Measurements from ENCODE around the gene FANCE. TPM values are rescaled to one million over a fixed set of nuclear protein-coding genes. Genes with fewer than 3 reads are reported as not detected.
A peak's percentile ranks its signal among the peaks of the same experiment; 100 is the strongest.

FANCE gene
- total RNA-seq, 1 donor from 2014 or later: 9.3 TPM

- no peak for TF ChIP-seq CTCF (IDR thresholded peaks at IDR 0.05)
- no peak for TF ChIP-seq EZH2phosphoT487 (IDR thresholded peaks at IDR 0.05)
- TF ChIP-seq EZH2 (IDR thresholded peaks at IDR 0.05): no peak
- Mint-ChIP-seq H3K4me1 (peaks cover 16% of the 10 kb centered on the region), H3K9me3 (no peaks in the 10 kb centered on the region), H3K36me3 (peaks cover 4% of the 10 kb centered on the region), H3K4me3 (no peak overlapping the region), H3K27me3 (ENCODE audit: insufficient read depth, low read depth) (peaks cover 4% of the 10 kb centered on the region), H3K27ac (peak overlapping the region; percentile 82)
- Histone ChIP-seq H3K9ac (no peak overlapping the region), H3K9me3 (ENCODE audit: low read depth) (no peaks in the 10 kb centered on the region), H4K20me1 (ENCODE audit: low read depth) (peaks cover 8% of the 10 kb centered on the region), H3K4me3 (no peak overlapping the region), H3K36me3 (no peaks in the 10 kb centered on the region), H3K27me3 (no peaks in the 10 kb centered on the region), H3F3A (ENCODE audit: low read depth) (peaks cover 20% of the 10 kb centered on the region), H3K79me2 (ENCODE audit: low read depth) (no peaks in the 10 kb centered on the region), H2AFZ (replicated peaks) (no peak overlapping the region), H3K4me1 (peaks cover 11% of the 10 kb centered on the region), H3K27ac (no peak overlapping the region), H3K4me2 (no peak overlapping the region)
- no peak for DNase-seq (ENCODE audit: low spot score)
Measured at GRCh38 chr6:35480176-35480575, 28.0 kb downstream of the FANCE start.

DNA sequence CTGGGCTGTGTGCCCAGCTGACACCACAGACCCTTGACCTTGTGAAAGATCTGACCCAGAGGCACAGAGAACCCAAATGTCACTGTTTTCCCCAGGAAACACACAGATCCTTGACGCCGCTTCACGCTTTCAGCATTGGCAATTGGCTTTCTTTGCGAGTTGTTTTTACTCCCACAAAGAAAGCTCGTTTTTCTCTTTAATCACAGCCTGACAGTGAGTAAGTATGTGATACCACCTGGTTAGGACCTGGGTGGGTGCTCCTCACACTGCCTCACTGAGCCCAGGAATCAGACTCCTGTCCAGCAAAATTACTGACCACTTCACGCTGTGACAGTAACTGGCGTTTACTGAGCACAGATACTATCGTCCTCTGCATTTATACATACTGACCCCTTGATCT lies 29.1 kb downstream of the FANCE start:
- H3K4me3 Mint-ChIP-seq: peak overlapping the region; percentile 36
- H4K20me1 ChIP-seq (ENCODE audit: low read depth): peaks cover 11% of the 10 kb centered on the region
- H3K27me3 Mint-ChIP-seq (ENCODE audit: insufficient read depth, low read depth): peaks cover 4% of the 10 kb centered on the region

GRCh38 chr6:35483062-35483461 lies 30.9 kb downstream of the FANCE start:
- Mint-ChIP-seq H3K36me3 (peaks cover 2% of the 10 kb centered on the region), H3K9me3 (no peaks in the 10 kb centered on the region), H3K4me1 (peaks cover 19% of the 10 kb centered on the region), H3K27me3 (ENCODE audit: insufficient read depth, low read depth) (peaks cover 4% of the 10 kb centered on the region), H3K4me3 (peak overlapping the region; percentile 16), H3K27ac (peak overlapping the region; percentile 86)
- Histone ChIP-seq H3K27me3 (no peaks in the 10 kb centered on the region), H4K20me1 (ENCODE audit: low read depth) (peaks cover 16% of the 10 kb centered on the region), H2AFZ (replicated peaks) (no peak overlapping the region), H3K4me2 (no peak overlapping the region), H3K9me3 (ENCODE audit: low read depth) (no peaks in the 10 kb centered on the region), H3K4me3 (no peak overlapping the region), H3K4me1 (peaks cover 26% of the 10 kb centered on the region), H3K27ac (no peak overlapping the region), H3K9ac (no peak overlapping the region), H3K36me3 (no peaks in the 10 kb centered on the region), H3K79me2 (ENCODE audit: low read depth) (peaks cover 4% of the 10 kb centered on the region), H3F3A (ENCODE audit: low read depth) (peaks cover 5% of the 10 kb centered on the region)
- TF ChIP-seq EZH2 (IDR thresholded peaks at IDR 0.05) (no peak), CTCF (IDR thresholded peaks at IDR 0.05) (no peak), EZH2phosphoT487 (IDR thresholded peaks at IDR 0.05) (no peak)
- no peak for DNase-seq (ENCODE audit: low spot score)

More for the DNA sequence above, 29.1 kb downstream of the FANCE start:
- no peaks in the 10 kb centered on the region for H3K9me3 ChIP-seq (ENCODE audit: low read depth)
- H3K4me2 ChIP-seq: no peak overlapping the region
- Mint-ChIP-seq H3K4me1 (peaks cover 18% of the 10 kb centered on the region), H3K9me3 (no peaks in the 10 kb centered on the region), H3K36me3 (peaks cover 4% of the 10 kb centered on the region), H3K27ac (peak overlapping the region; percentile 67)
- peaks cover 14% of the 10 kb centered on the region for H3F3A ChIP-seq (ENCODE audit: low read depth)
- no peak overlapping the region for H3K27ac ChIP-seq
- no peak for TF ChIP-seq EZH2phosphoT487 (IDR thresholded peaks at IDR 0.05)
- no peak for TF ChIP-seq EZH2 (IDR thresholded peaks at IDR 0.05)
- no peak for TF ChIP-seq CTCF (IDR thresholded peaks at IDR 0.05)
- no peaks in the 10 kb centered on the region for H3K36me3 ChIP-seq
- no peak for DNase-seq (ENCODE audit: low spot score)
- H2AFZ ChIP-seq (replicated peaks): no peak overlapping the region
- no peak overlapping the region for H3K9ac ChIP-seq
- no peak overlapping the region for H3K4me3 ChIP-seq
- no peaks in the 10 kb centered on the region for H3K27me3 ChIP-seq
- no peaks in the 10 kb centered on the region for H3K79me2 ChIP-seq (ENCODE audit: low read depth)
- H3K4me1 ChIP-seq: peaks cover 21% of the 10 kb centered on the region

All from neural progenitor cell (in vitro differentiated cells).